Measurements from ENCODE around the gene ID2.

Gene ID2

GRCh38 chr2:8676191-8676920 is 5.5 kb upstream of the ID2 start:
- TF ChIP-seq CTCF (conservative IDR thresholded peaks at IDR 0.05): no peak
- peak overlapping the region; percentile 91 for H3K27ac ChIP-seq

- peak overlapping the region; percentile 91 for H3K27ac ChIP-seq
- no peak for TF ChIP-seq CTCF (conservative IDR thresholded peaks at IDR 0.05)
Measured at GRCh38 chr2:8676921-8677645, 4.8 kb upstream of the ID2 start.

GRCh38 chr2:8677646-8678592 is 3.9 kb upstream of the ID2 start:
- no peak for TF ChIP-seq CTCF (conservative IDR thresholded peaks at IDR 0.05)
- H3K27ac ChIP-seq: peak overlapping the region; percentile 91

- H3K27ac ChIP-seq: peak overlapping the region; percentile 91
- TF ChIP-seq CTCF (conservative IDR thresholded peaks at IDR 0.05): 0 out of 2 replicates have a peak, but pooled peaks have one; percentile 7
Measured at GRCh38 chr2:8678731-8679566, 2.9 kb upstream of the ID2 start.

GRCh38 chr2:8679567-8679826 is 2.4 kb upstream of the ID2 start:
- peak overlapping the region; percentile 91 for H3K27ac ChIP-seq
- TF ChIP-seq CTCF (conservative IDR thresholded peaks at IDR 0.05): no peak

- no peak for TF ChIP-seq CTCF (conservative IDR thresholded peaks at IDR 0.05)
- peak overlapping the region; percentile 91 for H3K27ac ChIP-seq
Measured at GRCh38 chr2:8679827-8680731, 1.8 kb upstream of the ID2 start.

Data from VCaP (cell line).